HepG2 (cell line): ENCODE data around the gene TBC1D1. TPM values are rescaled to one million over a fixed set of nuclear protein-coding genes. Genes with fewer than 3 reads are reported as not detected.

Source experiments
- AGO1 ChIP-seq: fragments of 200-400 bp; formaldehyde crosslinking; IDR thresholded peaks from 2 replicates; pipeline ENCODE4 v1.6.1; 2017; ENCODE audit warnings: mild to moderate bottlenecking, low read depth, low read length, moderate library complexity; ENCODE audit not compliant: poor library complexity, severe bottlenecking
- ETV6 ChIP-seq: sonication (generic); formaldehyde crosslinking; conservative IDR thresholded peaks from 2 replicates; pipeline ENCODE4 v1.4.0; 2020; ENCODE audit warnings: missing genetic modification reagents
- HES4 ChIP-seq: sonication (generic); formaldehyde crosslinking; IDR thresholded peaks from 2 replicates; pipeline ENCODE4 v1.9.0; 2021; ENCODE audit warnings: mild to moderate bottlenecking, missing genetic modification reagents, borderline replicate concordance
- MAF1 ChIP-seq: sonication (generic); formaldehyde crosslinking; IDR thresholded peaks from 2 replicates; pipeline ENCODE4 v1.5.0; 2020; ENCODE audit warnings: missing genetic modification reagents, borderline replicate concordance
- NFIB ChIP-seq: sonication (generic); formaldehyde crosslinking; IDR thresholded peaks from 2 replicates; pipeline ENCODE4 v1.9.0; 2021; ENCODE audit warnings: missing genetic modification reagents, mild to moderate bottlenecking, borderline replicate concordance
- RFX1 ChIP-seq: fragments of 450-650 bp; IDR thresholded peaks from 2 replicates; pipeline ENCODE4 v1.6.1; 2017
- TAF1 ChIP-seq: sonication (generic); formaldehyde crosslinking; IDR thresholded peaks from 2 replicates; pipeline ENCODE4 v1.4.0; 2020; ENCODE audit warnings: missing genetic modification reagents
- TGIF2 ChIP-seq: IDR thresholded peaks from 2 replicates; pipeline ENCODE4 v1.6.1; 2016; ENCODE audit warnings: control low read depth, missing compliant biosample characterization
- ZBTB7B ChIP-seq: sonication (generic); formaldehyde crosslinking; IDR thresholded peaks from 2 replicates; pipeline ENCODE4 v1.4.0; 2020; ENCODE audit warnings: missing genetic modification reagents
- ZC3H4 ChIP-seq: sonication (generic); formaldehyde crosslinking; IDR thresholded peaks from 2 replicates; pipeline ENCODE4 v1.4.0; 2020; ENCODE audit warnings: missing genetic modification reagents, borderline replicate concordance
- ZNF180 ChIP-seq: sonication (generic); formaldehyde crosslinking; IDR thresholded peaks from 2 replicates; pipeline ENCODE4 v1.4.0; 2020; ENCODE audit warnings: low read depth, missing genetic modification reagents, borderline replicate concordance
- ZNF230 ChIP-seq: sonication (generic); formaldehyde crosslinking; IDR thresholded peaks from 2 replicates; pipeline ENCODE4 v1.4.0; 2020; ENCODE audit warnings: mild to moderate bottlenecking, missing genetic modification reagents
- ZNF329 ChIP-seq: sonication (generic); formaldehyde crosslinking; IDR thresholded peaks from 2 replicates; pipeline ENCODE4 v1.9.0; 2021; ENCODE audit warnings: low read depth, mild to moderate bottlenecking, missing genetic modification reagents
- ZNF660 ChIP-seq: sonication (generic); formaldehyde crosslinking; IDR thresholded peaks from 2 replicates; pipeline ENCODE4 v1.5.1; 2020; ENCODE audit warnings: mild to moderate bottlenecking, low read depth, missing genetic modification reagents, borderline replicate concordance
- ZNF672 ChIP-seq: sonication (generic); formaldehyde crosslinking; IDR thresholded peaks from 2 replicates; pipeline ENCODE4 v1.8.1; 2022; ENCODE audit warnings: missing genetic modification reagents
- ZNF703 ChIP-seq: sonication (generic); formaldehyde crosslinking; IDR thresholded peaks from 2 replicates; pipeline ENCODE4 v1.5.1; 2020; ENCODE audit warnings: missing genetic modification reagents, mild to moderate bottlenecking, moderate library complexity, borderline replicate concordance
- ZNF780A ChIP-seq: sonication (generic); formaldehyde crosslinking; IDR thresholded peaks from 2 replicates; pipeline ENCODE4 v1.8.0; 2022; ENCODE audit warnings: mild to moderate bottlenecking, missing genetic modification reagents, moderate library complexity
- polyA plus RNA-seq, 8 experiments: library from polyadenylated mRNA; depleted of rRNA in 3 of 8; stranded (reverse) in 7 of 8; unstranded in 1 of 8; fragments of >200 nt; fragmentation: Illumina TruSeq in 4 of 8; extraction: Trizol in 4 of 8; gene quantifications; 2 replicates each; pipeline versions ENCODE4 v1.2.1 to v1.2.3, GENCODE V29; 2011 to 2016; ENCODE audit warnings: low read depth in 4 of 8, missing spikeins in 1 of 8, mixed read lengths in 1 of 8; ENCODE audit not compliant: insufficient read depth in 1 of 8
- total RNA-seq, 5 experiments: library from RNA; depleted of rRNA; stranded (reverse); fragments of >200 nt; fragmentation: Illumina TruSeq; extraction: Trizol; gene quantifications; 2 replicates each; pipeline ENCODE4 v1.2.3, GENCODE V29; 2016; ENCODE audit warnings: low read depth in 1 of 5
- TF ChIP-seq, protein P1 (sequence below): sonication (generic); formaldehyde crosslinking; IDR thresholded peaks from 2 replicates; pipeline ENCODE4 v1.5.0; 2020; ENCODE audit warnings: missing genetic modification reagents
- TF ChIP-seq, protein P2 (sequence below): sonication (generic); formaldehyde crosslinking; IDR thresholded peaks from 2 replicates; pipeline ENCODE4 v1.4.0; 2020; ENCODE audit warnings: missing genetic modification reagents
- TF ChIP-seq, protein P3 (sequence below): IDR thresholded peaks from 2 replicates; pipeline ENCODE4 v1.6.1; 2018; ENCODE audit warnings: missing genetic modification reagents, mild to moderate bottlenecking, missing compliant biosample characterization
- TF ChIP-seq, protein P4 (sequence below): sonication (generic); formaldehyde crosslinking; IDR thresholded peaks from 2 replicates; pipeline ENCODE4 v1.4.0; 2020; ENCODE audit warnings: missing genetic modification reagents, borderline replicate concordance

TBC1D1 gene
- total and polyA plus RNA-seq, 2 of the 13 experiments (the other 11 are each of a cell fraction or from before 2014, with no cell fraction given) = 37.3 to 62.8 TPM

GRCh38 chr4:38128478-38129459 is 237.9 kb downstream of the TBC1D1 start (continued):
- TF ChIP-seq, protein P1, sequence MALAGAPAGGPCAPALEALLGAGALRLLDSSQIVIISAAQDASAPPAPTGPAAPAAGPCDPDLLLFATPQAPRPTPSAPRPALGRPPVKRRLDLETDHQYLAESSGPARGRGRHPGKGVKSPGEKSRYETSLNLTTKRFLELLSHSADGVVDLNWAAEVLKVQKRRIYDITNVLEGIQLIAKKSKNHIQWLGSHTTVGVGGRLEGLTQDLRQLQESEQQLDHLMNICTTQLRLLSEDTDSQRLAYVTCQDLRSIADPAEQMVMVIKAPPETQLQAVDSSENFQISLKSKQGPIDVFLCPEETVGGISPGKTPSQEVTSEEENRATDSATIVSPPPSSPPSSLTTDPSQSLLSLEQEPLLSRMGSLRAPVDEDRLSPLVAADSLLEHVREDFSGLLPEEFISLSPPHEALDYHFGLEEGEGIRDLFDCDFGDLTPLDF (CRISPR knock-in tag) = no peak
- TF ChIP-seq HES4 (CRISPR knock-in tag) (no peak), ZBTB7B (CRISPR knock-in tag) (0 out of 2 replicates have a peak, but pooled peaks have one; percentile 14), ZNF780A (no peak), NFIB (CRISPR knock-in tag) (no peak), TGIF2 (CRISPR knock-in tag) (no peak), ZNF230 (CRISPR knock-in tag) (no peak), MAF1 (CRISPR knock-in tag) (no peak), RFX1 (no peak), AGO1 (no peak), ZNF660 (CRISPR knock-in tag) (no peak), ZC3H4 (CRISPR knock-in tag) (no peak), ZNF329 (no peak), ZNF180 (CRISPR knock-in tag) (no peak), ZNF703 (CRISPR knock-in tag) (no peak), ETV6 (CRISPR knock-in tag) (no peak), TAF1 (CRISPR knock-in tag) (no peak), ZNF672 (CRISPR knock-in tag) (no peak)
- TF ChIP-seq, protein P2, sequence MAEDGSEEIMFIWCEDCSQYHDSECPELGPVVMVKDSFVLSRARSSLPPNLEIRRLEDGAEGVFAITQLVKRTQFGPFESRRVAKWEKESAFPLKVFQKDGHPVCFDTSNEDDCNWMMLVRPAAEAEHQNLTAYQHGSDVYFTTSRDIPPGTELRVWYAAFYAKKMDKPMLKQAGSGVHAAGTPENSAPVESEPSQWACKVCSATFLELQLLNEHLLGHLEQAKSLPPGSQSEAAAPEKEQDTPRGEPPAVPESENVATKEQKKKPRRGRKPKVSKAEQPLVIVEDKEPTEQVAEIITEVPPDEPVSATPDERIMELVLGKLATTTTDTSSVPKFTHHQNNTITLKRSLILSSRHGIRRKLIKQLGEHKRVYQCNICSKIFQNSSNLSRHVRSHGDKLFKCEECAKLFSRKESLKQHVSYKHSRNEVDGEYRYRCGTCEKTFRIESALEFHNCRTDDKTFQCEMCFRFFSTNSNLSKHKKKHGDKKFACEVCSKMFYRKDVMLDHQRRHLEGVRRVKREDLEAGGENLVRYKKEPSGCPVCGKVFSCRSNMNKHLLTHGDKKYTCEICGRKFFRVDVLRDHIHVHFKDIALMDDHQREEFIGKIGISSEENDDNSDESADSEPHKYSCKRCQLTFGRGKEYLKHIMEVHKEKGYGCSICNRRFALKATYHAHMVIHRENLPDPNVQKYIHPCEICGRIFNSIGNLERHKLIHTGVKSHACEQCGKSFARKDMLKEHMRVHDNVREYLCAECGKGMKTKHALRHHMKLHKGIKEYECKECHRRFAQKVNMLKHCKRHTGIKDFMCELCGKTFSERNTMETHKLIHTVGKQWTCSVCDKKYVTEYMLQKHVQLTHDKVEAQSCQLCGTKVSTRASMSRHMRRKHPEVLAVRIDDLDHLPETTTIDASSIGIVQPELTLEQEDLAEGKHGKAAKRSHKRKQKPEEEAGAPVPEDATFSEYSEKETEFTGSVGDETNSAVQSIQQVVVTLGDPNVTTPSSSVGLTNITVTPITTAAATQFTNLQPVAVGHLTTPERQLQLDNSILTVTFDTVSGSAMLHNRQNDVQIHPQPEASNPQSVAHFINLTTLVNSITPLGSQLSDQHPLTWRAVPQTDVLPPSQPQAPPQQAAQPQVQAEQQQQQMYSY = no peak
- TF ChIP-seq, protein P3, sequence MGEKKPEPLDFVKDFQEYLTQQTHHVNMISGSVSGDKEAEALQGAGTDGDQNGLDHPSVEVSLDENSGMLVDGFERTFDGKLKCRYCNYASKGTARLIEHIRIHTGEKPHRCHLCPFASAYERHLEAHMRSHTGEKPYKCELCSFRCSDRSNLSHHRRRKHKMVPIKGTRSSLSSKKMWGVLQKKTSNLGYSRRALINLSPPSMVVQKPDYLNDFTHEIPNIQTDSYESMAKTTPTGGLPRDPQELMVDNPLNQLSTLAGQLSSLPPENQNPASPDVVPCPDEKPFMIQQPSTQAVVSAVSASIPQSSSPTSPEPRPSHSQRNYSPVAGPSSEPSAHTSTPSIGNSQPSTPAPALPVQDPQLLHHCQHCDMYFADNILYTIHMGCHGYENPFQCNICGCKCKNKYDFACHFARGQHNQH (CRISPR knock-in tag) = no peak
- TF ChIP-seq, protein P4, sequence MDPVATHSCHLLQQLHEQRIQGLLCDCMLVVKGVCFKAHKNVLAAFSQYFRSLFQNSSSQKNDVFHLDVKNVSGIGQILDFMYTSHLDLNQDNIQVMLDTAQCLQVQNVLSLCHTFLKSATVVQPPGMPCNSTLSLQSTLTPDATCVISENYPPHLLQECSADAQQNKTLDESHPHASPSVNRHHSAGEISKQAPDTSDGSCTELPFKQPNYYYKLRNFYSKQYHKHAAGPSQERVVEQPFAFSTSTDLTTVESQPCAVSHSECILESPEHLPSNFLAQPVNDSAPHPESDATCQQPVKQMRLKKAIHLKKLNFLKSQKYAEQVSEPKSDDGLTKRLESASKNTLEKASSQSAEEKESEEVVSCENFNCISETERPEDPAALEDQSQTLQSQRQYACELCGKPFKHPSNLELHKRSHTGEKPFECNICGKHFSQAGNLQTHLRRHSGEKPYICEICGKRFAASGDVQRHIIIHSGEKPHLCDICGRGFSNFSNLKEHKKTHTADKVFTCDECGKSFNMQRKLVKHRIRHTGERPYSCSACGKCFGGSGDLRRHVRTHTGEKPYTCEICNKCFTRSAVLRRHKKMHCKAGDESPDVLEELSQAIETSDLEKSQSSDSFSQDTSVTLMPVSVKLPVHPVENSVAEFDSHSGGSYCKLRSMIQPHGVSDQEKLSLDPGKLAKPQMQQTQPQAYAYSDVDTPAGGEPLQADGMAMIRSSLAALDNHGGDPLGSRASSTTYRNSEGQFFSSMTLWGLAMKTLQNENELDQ = no peak
